Parathyroid adenoma (tissue), 2 donors: Measurements from ENCODE around the gene TMEM127.

Experiments
- H2AFZ ChIP-seq: fragments of 300-600 bp; sonication (generic); one replicate; pipeline ENCODE4 v1.7.0; 2017; ENCODE audit warnings: antibody characterized with exemption, mild to moderate bottlenecking
- H3K27ac ChIP-seq: fragments of 300-600 bp; sonication (generic); one replicate; pipeline ENCODE4 v1.7.0; 2017
- H3K27me3 ChIP-seq: fragments of 300-600 bp; sonication (generic); one replicate; pipeline ENCODE4 v1.7.0; 2017; ENCODE audit warnings: low read length; ENCODE audit not compliant: control insufficient read depth, insufficient read depth
- H3K36me3 ChIP-seq: fragments of 300-600 bp; sonication (generic); one replicate; pipeline ENCODE4 v1.7.0; 2017; ENCODE audit warnings: low read length; ENCODE audit not compliant: control insufficient read depth, insufficient read depth
- H3K4me1 ChIP-seq: fragments of 300-600 bp; sonication (generic); one replicate; pipeline ENCODE4 v1.7.0; 2017; ENCODE audit warnings: control low read depth
- H3K4me2 ChIP-seq: fragments of 300-600 bp; sonication (generic); one replicate; pipeline ENCODE4 v1.7.0; 2017; ENCODE audit warnings: low read length
- H3K4me3 ChIP-seq: fragments of 300-600 bp; sonication (generic); one replicate; pipeline ENCODE4 v1.7.0; 2017; ENCODE audit warnings: low read depth, low read length
- H3K79me2 ChIP-seq: fragments of 300-600 bp; sonication (generic); one replicate; pipeline ENCODE4 v1.7.0; 2017; ENCODE audit warnings: control low read depth
- H3K9ac ChIP-seq: fragments of 300-600 bp; sonication (generic); one replicate; pipeline ENCODE4 v1.7.0; 2017; ENCODE audit warnings: mild to moderate bottlenecking
- H3K9me3 ChIP-seq: fragments of 300-600 bp; sonication (generic); one replicate; pipeline ENCODE4 v1.7.0; 2017; ENCODE audit warnings: low read length; ENCODE audit not compliant: control insufficient read depth
- TF ChIP-seq, protein P1 (sequence below): fragments of 300-600 bp; sonication (generic); IDR thresholded peaks from one replicate; pipeline ENCODE4 v1.7.0; 2017; ENCODE audit warnings: antibody characterized with exemption, mild to moderate bottlenecking
- donor health status: primary hyperparathyroidism.

The TMEM127 gene

DNA sequence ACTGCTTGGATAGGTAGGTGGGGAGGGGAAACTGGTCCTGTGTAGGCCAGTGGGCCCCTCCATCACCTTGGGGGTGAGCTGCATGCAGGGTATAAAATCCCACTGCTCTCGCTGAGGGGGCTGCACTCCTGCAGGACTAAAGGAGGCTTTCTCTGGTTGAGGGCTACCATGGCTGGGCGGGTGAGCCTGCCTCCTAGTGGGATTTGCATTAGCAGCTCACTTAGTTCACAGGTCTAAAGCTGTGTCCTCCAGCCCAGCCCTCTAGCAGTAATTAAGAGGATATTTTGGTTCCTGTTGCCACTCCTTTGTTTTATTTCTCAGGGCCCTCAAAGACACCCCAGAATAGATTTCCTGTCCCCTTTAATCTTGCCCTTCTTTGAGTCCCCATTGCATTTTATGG is 24.6 kb downstream of the TMEM127 start:
- Histone ChIP-seq H3K4me1 (no peaks in the 10 kb centered on the region), H3K36me3 (no peaks in the 10 kb centered on the region), H3K79me2 (peaks cover 22% of the 10 kb centered on the region), H3K4me2 (no peak overlapping the region), H3K27me3 (no peaks in the 10 kb centered on the region), H3K27ac (no peak overlapping the region), H2AFZ (no peak overlapping the region), H3K4me3 (no peak overlapping the region), H3K9ac (no peak overlapping the region), H3K9me3 (no peaks in the 10 kb centered on the region)
- TF ChIP-seq, protein P1, sequence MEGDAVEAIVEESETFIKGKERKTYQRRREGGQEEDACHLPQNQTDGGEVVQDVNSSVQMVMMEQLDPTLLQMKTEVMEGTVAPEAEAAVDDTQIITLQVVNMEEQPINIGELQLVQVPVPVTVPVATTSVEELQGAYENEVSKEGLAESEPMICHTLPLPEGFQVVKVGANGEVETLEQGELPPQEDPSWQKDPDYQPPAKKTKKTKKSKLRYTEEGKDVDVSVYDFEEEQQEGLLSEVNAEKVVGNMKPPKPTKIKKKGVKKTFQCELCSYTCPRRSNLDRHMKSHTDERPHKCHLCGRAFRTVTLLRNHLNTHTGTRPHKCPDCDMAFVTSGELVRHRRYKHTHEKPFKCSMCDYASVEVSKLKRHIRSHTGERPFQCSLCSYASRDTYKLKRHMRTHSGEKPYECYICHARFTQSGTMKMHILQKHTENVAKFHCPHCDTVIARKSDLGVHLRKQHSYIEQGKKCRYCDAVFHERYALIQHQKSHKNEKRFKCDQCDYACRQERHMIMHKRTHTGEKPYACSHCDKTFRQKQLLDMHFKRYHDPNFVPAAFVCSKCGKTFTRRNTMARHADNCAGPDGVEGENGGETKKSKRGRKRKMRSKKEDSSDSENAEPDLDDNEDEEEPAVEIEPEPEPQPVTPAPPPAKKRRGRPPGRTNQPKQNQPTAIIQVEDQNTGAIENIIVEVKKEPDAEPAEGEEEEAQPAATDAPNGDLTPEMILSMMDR, result no peak

DNA sequence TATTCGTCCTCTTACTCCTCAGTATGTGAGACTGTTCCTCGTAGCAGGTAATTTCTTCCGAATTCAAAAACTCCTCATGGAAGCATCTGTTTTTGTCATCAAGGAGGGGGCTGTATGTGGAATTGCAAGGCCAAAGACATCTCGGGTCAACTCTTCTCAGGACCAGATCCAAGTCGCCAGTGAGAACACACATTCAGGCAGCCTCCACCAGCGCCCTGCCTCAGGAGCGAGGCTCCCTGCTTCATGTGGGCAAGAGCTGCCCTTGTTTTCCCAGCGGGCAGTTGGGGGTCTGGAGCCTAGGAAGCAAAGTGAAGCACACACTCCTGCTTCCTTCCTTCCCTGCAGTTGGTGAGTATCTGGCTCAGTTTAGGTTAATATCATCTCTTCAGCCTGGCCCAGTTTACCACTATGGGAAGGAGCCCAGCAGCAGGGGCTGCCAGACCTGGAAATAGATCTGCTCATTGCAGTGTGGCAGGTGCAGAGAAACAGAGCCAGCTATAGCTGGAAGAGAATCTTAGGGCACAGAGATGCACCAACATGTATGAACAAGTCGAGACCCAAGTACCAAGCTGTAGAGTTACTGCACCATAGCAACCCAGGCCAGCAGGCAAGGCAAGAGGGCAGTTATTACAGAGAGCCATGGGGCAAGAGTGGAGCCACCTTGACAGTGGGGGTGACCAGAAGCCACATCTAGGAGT is 25.3 kb downstream of the TMEM127 start:
- Histone ChIP-seq H3K4me1 (no peaks in the 10 kb centered on the region), H3K9ac (no peak overlapping the region), H3K4me3 (no peak overlapping the region), H3K4me2 (no peak overlapping the region), H3K79me2 (peaks cover 22% of the 10 kb centered on the region), H3K27ac (no peak overlapping the region), H2AFZ (no peak overlapping the region), H3K27me3 (no peaks in the 10 kb centered on the region), H3K36me3 (no peaks in the 10 kb centered on the region), H3K9me3 (no peaks in the 10 kb centered on the region)
- TF ChIP-seq, protein P1, result no peak

DNA sequence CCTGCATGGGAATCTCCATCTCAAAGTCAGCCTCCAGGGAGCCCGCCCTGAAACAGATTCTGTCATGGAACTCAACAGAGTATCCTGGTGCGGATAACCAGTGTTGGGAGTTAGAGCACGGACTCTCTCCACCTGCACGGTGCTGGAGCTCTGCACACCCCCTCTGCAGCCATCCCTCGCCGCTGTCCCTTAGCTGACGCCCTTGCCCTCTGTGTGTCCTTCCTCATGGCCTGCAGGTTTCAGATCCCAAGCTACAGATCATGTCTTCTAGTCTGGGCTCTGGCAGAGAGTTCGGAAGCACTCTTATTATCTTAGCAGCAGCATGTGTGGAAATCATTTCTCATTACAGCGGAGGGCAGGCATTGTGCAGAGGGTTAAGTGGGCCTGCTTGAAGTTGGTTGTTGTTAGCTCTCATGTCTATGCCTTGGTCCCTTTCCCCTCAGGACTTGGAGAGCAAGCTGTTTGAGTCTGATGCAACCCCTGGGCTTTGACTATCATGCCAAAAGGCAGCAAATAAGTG is 26.0 kb downstream of the TMEM127 start:
- H3K79me2 ChIP-seq, result peaks cover 19% of the 10 kb centered on the region
- no peak overlapping the region for H3K27ac ChIP-seq
- no peaks in the 10 kb centered on the region for H3K36me3 ChIP-seq
- no peak overlapping the region for H3K9ac ChIP-seq
- H2AFZ ChIP-seq, result no peak overlapping the region
- TF ChIP-seq, protein P1, result no peak
- no peak overlapping the region for H3K4me3 ChIP-seq
- H3K27me3 ChIP-seq, result no peaks in the 10 kb centered on the region
- H3K4me1 ChIP-seq, result no peaks in the 10 kb centered on the region
- no peak overlapping the region for H3K4me2 ChIP-seq
- H3K9me3 ChIP-seq, result no peaks in the 10 kb centered on the region

DNA sequence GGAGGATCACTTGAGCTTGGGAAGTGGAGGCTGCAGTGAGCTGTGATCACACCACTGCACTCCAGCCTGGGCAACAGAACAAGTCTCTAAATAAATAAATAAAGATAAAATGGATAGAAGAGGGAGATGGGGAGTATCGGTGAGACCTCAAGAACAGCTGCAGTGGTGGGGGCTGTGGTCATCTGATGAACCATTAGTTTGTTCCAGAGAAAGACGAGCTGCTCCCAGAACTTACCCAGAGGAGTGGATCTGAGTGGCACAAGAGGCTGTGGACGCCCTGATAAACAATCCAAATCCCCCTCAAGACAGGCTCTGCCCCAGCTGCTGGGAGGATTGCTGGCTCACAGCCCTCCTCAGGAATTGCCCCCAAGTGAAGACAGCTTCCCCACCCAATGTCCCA is 26.7 kb downstream of the TMEM127 start:
- no peak overlapping the region for H3K4me2 ChIP-seq
- H3K9ac ChIP-seq, result no peak overlapping the region
- H3K4me1 ChIP-seq, result no peaks in the 10 kb centered on the region
- H3K9me3 ChIP-seq, result no peaks in the 10 kb centered on the region
- no peaks in the 10 kb centered on the region for H3K36me3 ChIP-seq
- no peak overlapping the region for H3K27ac ChIP-seq
- TF ChIP-seq, protein P1, result no peak
- H3K27me3 ChIP-seq, result no peaks in the 10 kb centered on the region
- no peak overlapping the region for H3K4me3 ChIP-seq
- peaks cover 19% of the 10 kb centered on the region for H3K79me2 ChIP-seq
- no peak overlapping the region for H2AFZ ChIP-seq

DNA sequence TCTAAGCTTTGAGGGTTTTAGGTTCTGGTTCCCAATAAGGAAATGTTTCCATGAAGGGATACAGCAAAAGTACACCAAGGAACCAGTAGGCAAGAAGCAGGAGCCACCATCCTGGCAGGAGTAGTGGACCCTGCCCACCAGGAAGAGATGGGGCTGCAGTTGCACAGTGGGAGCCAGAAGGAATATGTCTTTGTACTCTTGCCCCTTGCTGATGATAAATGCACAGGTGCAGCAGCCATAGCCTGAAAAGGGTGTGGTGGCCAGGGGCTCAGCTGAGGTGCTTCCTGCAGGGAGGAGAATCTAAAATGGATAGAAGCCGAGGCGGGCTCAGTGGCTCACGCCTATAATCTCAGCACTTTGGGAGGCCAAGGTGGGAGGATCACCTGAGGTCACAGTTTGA is 27.5 kb downstream of the TMEM127 start:
- Histone ChIP-seq H3K27me3 (no peaks in the 10 kb centered on the region), H3K9ac (no peak overlapping the region), H3K9me3 (no peaks in the 10 kb centered on the region), H3K36me3 (no peaks in the 10 kb centered on the region), H3K4me2 (no peak overlapping the region), H3K79me2 (peaks cover 18% of the 10 kb centered on the region), H3K27ac (no peak overlapping the region), H3K4me1 (no peaks in the 10 kb centered on the region), H3K4me3 (no peak overlapping the region), H2AFZ (no peak overlapping the region)
- TF ChIP-seq, protein P1, result no peak
